G401 (cell line): Measurements from ENCODE around the gene VEZT. TPM values are rescaled to one million over a fixed set of nuclear protein-coding genes. Genes with fewer than 3 reads are reported as not detected.
"Not testable (repeated sequence)": the region's sequence is repeated elsewhere in the genome, so short reads cannot be mapped to it uniquely, and the experiment has no call there.

Experiments used
- DNase-seq: peaks from one replicate; pipeline ENCODE4 v3.0.0-alpha.2; 2015; ENCODE audit warnings: low spot score
- in situ Hi-C: cut with HindIII; loops from 2 replicates; pipeline ENCODE4 v1.10.0; 2016; ENCODE audit warnings: low sequenced_read_pairs, mixed read lengths
- total RNA-seq: library from RNA; depleted of rRNA; stranded (reverse); fragments of >200 nt; shearing (Covaris generic); gene quantifications from 2 replicates; pipeline ENCODE4 v1.2.3, GENCODE V29; 2014

VEZT gene
- total RNA-seq, 1 experiment from 2014 or later = 50.3 TPM

- DNase-seq = peak; percentile 78
- in situ Hi-C loops = no loop called here
Measured at GRCh38 chr12:95218150-95219133, 835 bp downstream of the VEZT start.

DNA sequence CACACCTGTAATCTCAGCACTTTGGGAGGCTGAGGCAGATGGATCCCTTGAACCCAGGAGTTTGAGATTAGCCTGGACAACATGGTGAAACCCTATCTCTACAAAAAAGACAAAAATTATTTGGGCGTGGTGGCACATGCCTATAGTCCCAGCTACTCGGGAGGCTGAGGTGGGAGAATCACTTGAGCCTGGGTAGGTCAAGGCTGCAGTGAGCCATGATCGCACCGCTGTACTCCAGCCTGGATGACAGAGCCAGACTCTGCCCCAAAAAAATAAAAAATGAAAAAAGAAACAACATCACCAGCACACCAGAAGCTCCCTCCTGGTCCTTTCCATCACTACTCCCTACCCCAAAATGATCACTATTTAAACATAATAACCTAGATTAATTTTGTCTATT lies 2.6 kb downstream of the VEZT start:
- in situ Hi-C loops = no loop called here
- DNase-seq = no peak

- in situ Hi-C loops = no loop called here
- DNase-seq = no peak
Measured at GRCh38 chr12:95220726-95221125, 3.1 kb downstream of the VEZT start.

GRCh38 chr12:95224202-95225170 lies 6.9 kb downstream of the VEZT start:
- in situ Hi-C loops = no loop called here
- no peak for DNase-seq

DNA sequence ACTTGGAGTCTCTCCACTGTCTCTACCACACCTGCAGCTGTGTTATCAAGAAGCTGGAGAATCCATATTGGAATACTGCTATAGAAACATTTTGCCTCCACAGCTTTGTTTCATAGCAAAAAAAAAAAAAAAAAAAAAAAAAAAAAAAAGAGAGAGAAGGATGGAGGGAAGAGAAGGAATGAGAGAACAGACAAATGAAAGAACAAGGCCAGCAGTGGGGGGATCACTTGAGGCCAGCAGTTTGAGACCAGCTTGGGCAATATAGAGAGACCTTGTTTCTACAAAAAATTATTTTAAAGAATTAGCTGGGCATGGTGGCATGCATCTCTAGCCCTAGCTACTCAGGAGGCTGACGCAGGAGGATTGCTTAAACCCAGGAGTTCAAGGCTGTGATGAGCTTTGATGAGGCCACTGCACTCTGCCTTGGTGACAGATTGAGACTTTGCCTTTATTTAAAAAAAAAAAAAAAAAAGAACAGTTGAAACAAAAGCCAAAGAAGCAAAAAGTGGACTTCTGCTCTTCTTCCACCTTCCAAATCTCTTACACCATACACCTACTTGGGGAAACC lies 8.1 kb downstream of the VEZT start:
- DNase-seq = no peak
- in situ Hi-C loops = no loop called here

DNA sequence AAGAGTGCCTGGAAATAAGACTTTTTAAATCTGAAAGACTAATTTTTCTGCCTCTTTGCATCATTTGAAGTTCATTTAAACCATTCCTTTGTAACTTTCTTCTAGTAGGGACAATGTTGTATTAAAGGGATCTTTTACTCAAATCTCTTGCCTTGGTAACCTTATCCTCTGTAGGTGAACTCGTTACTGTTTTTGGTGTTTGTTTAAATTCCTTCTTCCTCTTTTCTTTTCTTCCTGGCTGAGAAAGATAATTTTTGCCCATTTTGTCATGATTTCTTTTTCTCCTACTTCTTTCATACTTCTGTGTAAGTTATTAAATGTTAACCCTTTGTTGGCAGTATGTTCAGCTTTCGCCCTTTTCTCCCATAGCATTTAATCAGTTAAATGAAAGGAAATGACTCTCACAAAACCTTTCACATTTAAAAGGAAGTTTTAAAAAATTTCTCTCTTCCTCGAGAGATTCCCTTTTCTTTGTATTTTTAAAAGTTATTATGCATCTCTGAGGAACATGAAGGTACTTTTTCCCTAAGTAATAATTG lies 10.3 kb downstream of the VEZT start:
- in situ Hi-C loops = no loop called here
- no peak for DNase-seq

GRCh38 chr12:95228617-95229016 lies 11.0 kb downstream of the VEZT start:
- in situ Hi-C loops = no loop called here
- DNase-seq = no peak

GRCh38 chr12:95229636-95230035 lies 12.0 kb downstream of the VEZT start:
- in situ Hi-C loops = no loop called here
- no peak for DNase-seq

- DNase-seq = no peak
- in situ Hi-C loops = no loop called here
Measured at GRCh38 chr12:95230313-95230712, 12.7 kb downstream of the VEZT start.

- in situ Hi-C loops = no loop called here
- no peak for DNase-seq
Measured at GRCh38 chr12:95231190-95231589, 13.6 kb downstream of the VEZT start.

DNA sequence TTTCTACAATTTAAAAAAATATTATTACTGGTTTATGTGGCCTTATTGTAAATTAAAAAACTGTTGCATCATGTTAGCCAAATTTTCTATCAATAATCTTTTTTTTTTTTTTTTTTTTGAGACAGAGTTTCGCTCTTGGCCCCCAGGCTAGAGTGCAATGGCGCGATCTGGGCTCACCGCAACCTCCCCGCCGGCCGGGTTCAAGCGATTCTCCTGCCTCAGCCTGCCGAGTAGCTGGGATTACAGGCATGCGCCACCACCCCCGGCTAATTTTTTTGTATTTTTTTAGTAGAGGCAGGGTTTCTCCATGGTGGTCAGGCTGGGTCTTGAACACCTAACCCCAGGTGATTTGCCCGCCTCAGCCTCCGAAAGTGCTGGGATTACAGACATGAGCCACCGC lies 16.6 kb downstream of the VEZT start:
- DNase-seq, in situ Hi-C loops: not testable (repeated sequence)

- in situ Hi-C loops, DNase-seq: not testable (repeated sequence)
Measured at GRCh38 chr12:95235621-95236020, 18.0 kb downstream of the VEZT start.

DNA sequence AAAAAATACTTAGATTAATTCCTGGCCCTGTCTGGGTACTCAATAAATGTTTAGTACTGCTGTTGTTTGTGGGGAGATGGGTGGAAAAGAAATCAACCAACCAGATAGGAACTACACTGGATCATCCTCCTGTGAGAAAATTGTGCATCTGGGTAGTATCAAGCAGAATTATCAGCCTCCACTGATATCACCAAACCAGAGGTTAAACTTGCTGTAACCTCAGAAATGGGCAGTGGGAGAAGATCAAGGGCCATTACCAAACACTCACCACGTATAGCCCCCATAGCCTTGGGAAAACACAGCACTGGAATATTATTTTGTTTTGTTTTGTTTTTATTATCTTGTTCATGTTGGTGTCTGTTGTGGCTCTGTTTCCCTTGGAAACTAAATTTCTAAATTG lies 19.7 kb downstream of the VEZT start:
- no peak for DNase-seq
- in situ Hi-C loops = no loop called here

GRCh38 chr12:95238150-95238549 lies 20.5 kb downstream of the VEZT start:
- no peak for DNase-seq
- in situ Hi-C loops = no loop called here

- DNase-seq = no peak
Measured at GRCh38 chr12:95239216-95239615, 21.6 kb downstream of the VEZT start.

GRCh38 chr12:95239835-95240234 lies 22.2 kb downstream of the VEZT start:
- DNase-seq, in situ Hi-C loops: not testable (repeated sequence)

More at GRCh38 chr12:95239216-95239615, 21.6 kb downstream of the VEZT start:
- in situ Hi-C loops = no loop called here

DNA sequence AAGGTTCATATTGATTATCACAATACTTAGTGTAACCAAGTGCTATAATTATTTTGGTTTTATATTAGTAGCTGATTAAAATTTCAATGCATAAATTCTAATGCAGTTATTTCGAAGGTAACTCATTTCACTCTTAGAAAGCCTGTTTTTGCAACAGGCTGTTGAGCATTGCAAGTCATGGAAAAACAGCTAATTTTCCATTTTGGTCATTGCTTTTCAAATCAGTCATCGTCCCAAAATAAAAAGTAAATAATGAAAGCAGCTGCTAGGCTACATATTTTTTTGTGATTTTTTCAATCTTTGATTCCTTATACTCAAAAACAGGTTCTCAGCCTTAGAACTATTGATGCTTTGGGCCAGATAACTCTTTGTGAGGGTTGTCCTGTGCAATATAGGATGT lies 22.9 kb downstream of the VEZT start:
- in situ Hi-C loops = no loop called here
- no peak for DNase-seq

DNA sequence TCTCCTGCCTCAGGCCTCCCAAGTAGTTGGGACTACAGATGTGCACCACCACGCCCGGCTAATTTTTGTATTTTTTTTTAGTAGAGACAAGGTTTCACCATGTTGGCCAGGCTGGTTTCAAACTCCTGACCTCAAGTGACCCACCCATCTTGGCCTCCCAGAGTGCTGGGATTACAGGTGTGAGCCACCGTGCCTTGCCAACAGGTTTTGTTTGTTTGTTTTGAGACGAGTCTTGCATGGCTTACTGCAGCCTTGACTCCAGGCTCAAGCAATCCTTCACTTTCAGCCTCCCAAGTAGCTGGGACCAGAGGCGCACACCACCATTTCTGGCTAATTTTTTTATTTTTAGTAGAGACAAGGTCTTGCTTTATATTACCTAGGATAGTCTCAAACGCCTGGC lies 23.5 kb downstream of the VEZT start:
- in situ Hi-C loops, DNase-seq: not testable (repeated sequence)
